WERI-Rb-1 (cell line): Measurements from ENCODE around the gene TTC34.

Experiments used
- DNase-seq: peaks from one replicate; pipeline ENCODE4 v3.0.0-alpha.2; 2020
- H3K27ac ChIP-seq: fragments of 250-450 bp; sonication (Bioruptor Pico); 2 replicates; pipeline ENCODE4 v1.5.1; 2020; ENCODE audit warnings: mild to moderate bottlenecking, moderate library complexity
- H3K27me3 ChIP-seq: fragments of 250-450 bp; sonication (Bioruptor Pico); 2 replicates; pipeline ENCODE4 v1.5.1; 2021; ENCODE audit warnings: mild to moderate bottlenecking, low read depth, moderate library complexity; ENCODE audit not compliant: insufficient read depth, severe bottlenecking
- H3K36me3 ChIP-seq: fragments of 250-450 bp; sonication (Bioruptor Pico); 2 replicates; pipeline ENCODE4 v1.5.1; 2020; ENCODE audit warnings: mild to moderate bottlenecking, moderate library complexity
- H3K4me3 ChIP-seq: 2 replicates; pipeline ENCODE4 v1.5.1; 2011; ENCODE audit warnings: low read depth, mild to moderate bottlenecking, control low read depth, low read length
- H3K9me3 ChIP-seq: fragments of 250-450 bp; sonication (Bioruptor Pico); 2 replicates; pipeline ENCODE4 v1.5.1; 2021; ENCODE audit warnings: mild to moderate bottlenecking, moderate library complexity; ENCODE audit not compliant: severe bottlenecking
- TF ChIP-seq, protein P1 (sequence below): IDR thresholded peaks from 2 replicates; pipeline ENCODE4 v1.5.1; 2011; ENCODE audit warnings: low read depth, mild to moderate bottlenecking, control low read depth, inconsistent platforms, low read length

TTC34 gene

DNA sequence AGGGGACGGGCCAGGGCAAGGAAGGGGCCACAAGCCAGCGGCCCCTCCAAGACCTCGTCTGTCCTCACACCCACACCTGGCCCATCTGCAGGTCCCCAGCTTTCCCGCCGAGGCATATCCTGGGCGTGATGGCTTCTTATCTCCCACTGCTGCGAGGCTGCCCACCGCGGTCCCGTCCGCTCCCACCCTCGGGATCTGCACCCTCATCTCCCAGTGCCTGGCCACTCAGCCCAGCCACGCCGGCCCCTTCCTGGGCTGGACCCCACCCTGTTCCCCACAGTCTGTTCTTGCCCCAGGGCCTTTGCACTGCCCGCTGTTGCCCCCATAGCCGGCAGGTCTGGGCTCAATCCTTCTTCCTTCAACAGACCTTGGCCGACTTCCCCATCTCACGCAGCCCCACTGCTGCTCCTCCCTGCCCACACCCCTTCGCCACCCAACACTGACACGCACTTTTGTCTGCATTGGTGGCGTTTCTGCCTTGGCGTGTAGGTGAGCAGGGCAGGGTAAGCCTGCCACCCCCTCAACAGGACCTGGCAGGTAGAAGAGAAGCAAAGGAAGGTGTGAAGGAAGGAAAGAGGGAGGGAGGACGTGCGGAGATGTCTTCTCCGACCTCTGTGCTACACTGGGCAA is 4.4 kb upstream of the TTC34 start:
- Histone ChIP-seq H3K27me3 (peaks cover 14% of the 10 kb centered on the region), H3K4me3 (no peak overlapping the region), H3K36me3 (no peaks in the 10 kb centered on the region), H3K27ac (no peak overlapping the region), H3K9me3 (no peaks in the 10 kb centered on the region)
- TF ChIP-seq, protein P1, sequence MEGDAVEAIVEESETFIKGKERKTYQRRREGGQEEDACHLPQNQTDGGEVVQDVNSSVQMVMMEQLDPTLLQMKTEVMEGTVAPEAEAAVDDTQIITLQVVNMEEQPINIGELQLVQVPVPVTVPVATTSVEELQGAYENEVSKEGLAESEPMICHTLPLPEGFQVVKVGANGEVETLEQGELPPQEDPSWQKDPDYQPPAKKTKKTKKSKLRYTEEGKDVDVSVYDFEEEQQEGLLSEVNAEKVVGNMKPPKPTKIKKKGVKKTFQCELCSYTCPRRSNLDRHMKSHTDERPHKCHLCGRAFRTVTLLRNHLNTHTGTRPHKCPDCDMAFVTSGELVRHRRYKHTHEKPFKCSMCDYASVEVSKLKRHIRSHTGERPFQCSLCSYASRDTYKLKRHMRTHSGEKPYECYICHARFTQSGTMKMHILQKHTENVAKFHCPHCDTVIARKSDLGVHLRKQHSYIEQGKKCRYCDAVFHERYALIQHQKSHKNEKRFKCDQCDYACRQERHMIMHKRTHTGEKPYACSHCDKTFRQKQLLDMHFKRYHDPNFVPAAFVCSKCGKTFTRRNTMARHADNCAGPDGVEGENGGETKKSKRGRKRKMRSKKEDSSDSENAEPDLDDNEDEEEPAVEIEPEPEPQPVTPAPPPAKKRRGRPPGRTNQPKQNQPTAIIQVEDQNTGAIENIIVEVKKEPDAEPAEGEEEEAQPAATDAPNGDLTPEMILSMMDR, result no peak
- DNase-seq, result no peak

- TF ChIP-seq, protein P1, result no peak
- Histone ChIP-seq H3K9me3 (no peaks in the 10 kb centered on the region), H3K4me3 (no peak overlapping the region), H3K36me3 (no peaks in the 10 kb centered on the region), H3K27me3 (peaks cover 25% of the 10 kb centered on the region), H3K27ac (no peak overlapping the region)
- DNase-seq, result no peak
Observed at GRCh38 chr1:2804628-2805351, 3.3 kb upstream of the TTC34 start.

GRCh38 chr1:2803931-2804627 is 2.6 kb upstream of the TTC34 start:
- TF ChIP-seq, protein P1, result no peak
- H3K36me3 ChIP-seq, result no peaks in the 10 kb centered on the region
- H3K4me3 ChIP-seq, result no peak overlapping the region
- H3K27ac ChIP-seq, result no peak overlapping the region
- no peaks in the 10 kb centered on the region for H3K9me3 ChIP-seq
- DNase-seq, result no peak
- H3K27me3 ChIP-seq, result peaks cover 30% of the 10 kb centered on the region

DNA sequence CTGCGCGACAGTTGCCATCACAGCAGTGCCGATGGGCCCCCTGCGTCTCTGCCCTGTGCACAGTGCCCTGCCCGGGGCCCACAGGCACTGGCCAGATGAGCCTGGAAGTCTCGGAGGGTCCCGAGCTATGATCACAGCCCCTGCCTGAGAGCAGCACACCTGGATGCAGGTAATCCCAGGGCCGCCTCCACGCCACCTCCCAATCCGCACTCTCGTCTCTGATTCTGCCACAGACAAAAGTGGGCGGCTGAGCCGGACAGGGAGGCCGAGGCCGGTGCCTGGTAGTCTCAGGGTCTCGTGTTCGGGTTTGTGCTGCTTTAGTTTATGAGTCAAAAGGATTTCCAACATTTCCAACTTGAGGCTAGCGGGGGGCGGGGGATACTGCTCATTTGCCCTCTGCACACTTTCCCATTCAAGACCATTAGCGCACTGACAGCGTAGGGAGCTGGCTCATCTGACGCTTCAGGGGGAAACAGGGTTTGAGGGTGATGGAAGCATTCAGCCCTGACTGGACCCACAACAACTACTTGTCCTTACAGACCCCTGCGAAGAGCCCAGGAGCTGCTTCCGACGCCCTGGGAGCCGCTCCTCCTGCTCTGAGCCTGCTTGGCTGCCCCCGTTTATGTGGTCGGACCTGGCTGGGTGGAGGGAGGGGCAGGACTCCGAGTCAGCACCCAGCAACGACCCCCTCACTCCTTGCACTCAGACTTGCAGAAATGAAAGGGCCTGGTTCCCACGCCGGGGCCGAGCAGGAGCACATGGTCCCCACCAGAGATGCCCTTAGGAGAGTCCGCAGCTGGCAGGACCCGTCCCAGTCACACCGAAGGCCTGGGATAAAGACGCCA is 1.8 kb upstream of the TTC34 start:
- DNase-seq, result no peak
- no peaks in the 10 kb centered on the region for H3K9me3 ChIP-seq
- peaks cover 32% of the 10 kb centered on the region for H3K27me3 ChIP-seq
- H3K36me3 ChIP-seq, result no peaks in the 10 kb centered on the region
- no peak overlapping the region for H3K27ac ChIP-seq
- TF ChIP-seq, protein P1, result no peak
- no peak overlapping the region for H3K4me3 ChIP-seq

DNA sequence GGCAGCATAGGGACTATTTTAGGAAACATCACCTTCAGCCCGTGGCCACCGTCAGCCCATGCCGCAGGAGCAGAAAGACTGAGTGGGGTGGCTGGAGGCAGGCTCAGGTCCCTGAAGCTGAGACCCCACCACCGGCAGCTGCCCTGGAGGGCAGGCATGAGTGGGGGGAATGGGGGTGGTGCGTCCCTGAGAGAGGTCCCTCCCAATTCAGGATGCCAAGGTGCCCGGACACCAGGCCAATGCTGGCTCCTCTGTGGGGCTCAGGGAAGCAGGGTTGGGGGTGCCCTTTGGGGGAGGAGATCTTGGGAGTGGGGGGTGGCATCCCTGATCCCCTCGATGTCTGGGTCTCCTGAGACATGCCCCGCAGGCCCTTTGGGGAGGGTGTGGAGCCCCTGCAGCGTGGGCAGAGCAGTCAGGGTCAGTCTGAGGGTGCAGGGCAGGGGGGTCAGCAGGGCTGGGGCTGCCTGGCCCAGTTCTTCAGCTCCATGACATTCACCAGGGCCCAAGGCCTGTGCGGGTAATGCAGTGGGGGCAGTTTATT is 998 bp upstream of the TTC34 start:
- Histone ChIP-seq H3K27me3 (peaks cover 34% of the 10 kb centered on the region), H3K9me3 (no peaks in the 10 kb centered on the region)
- TF ChIP-seq, protein P1, result no peak

More for the DNA sequence above, 998 bp upstream of the TTC34 start:
- Histone ChIP-seq H3K27ac (no peak overlapping the region), H3K36me3 (no peaks in the 10 kb centered on the region), H3K4me3 (no peak overlapping the region)
- DNase-seq, result no peak
